ENCODE measurements around the gene CAT.

- TF ChIP-seq CTCF (IDR thresholded peaks at IDR 0.05), result no peak
- no peak for TF ChIP-seq ZFX (IDR thresholded peaks at IDR 0.05; ENCODE audit: borderline replicate concordance)
Observed at GRCh38 chr11:34493468-34493867, 54.7 kb downstream of the CAT start.

Measured in 22Rv1 (cell line).